Caco-2 (cell line): Measurements from ENCODE around the gene CYP24A1. TPM values are rescaled to one million over a fixed set of nuclear protein-coding genes. Genes with fewer than 3 reads are reported as not detected.

Source experiments
- BruUV-seq: library from RNA; stranded (reverse); fragments of 400-500 nt; replicated peaks from 2 replicates; lab custom pipeline; 2021; lab: Mats Ljungman, UMichigan
- CTCF ChIA-PET: fragments of 300-600 bp; sonication (Branson Sonifier 250); formaldehyde crosslinking; loops from one replicate; lab custom pipeline; 2022; ENCODE audit warnings: antibody characterized with exemption; lab: Charles Lee
- POLR2A ChIA-PET: fragments of 300-600 bp; sonication (Branson Sonifier 250); formaldehyde crosslinking; loops from one replicate; lab custom pipeline; 2022; ENCODE audit warnings: antibody characterized with exemption; lab: Charles Lee
- DNase-seq, 2 experiments: peaks; one replicate each; pipeline versions ENCODE4 v3.0.0 to v3.0.0-alpha.2; 2020 to 2022
- H3K27me3 ChIP-seq: replicated peaks from 2 replicates; pipeline ENCODE4 v1.6.0; 2011; ENCODE audit warnings: low read length; ENCODE audit not compliant: control insufficient read depth, insufficient read depth
- H3K36me3 ChIP-seq: 2 replicates; pipeline ENCODE4 v1.5.1; 2011; ENCODE audit warnings: low read length; ENCODE audit not compliant: control insufficient read depth, insufficient read depth
- H3K4me1 ChIP-seq: fragments of 250-450 bp; sonication (Bioruptor Pico); 2 replicates; pipeline ENCODE4 v1.5.1; 2020; ENCODE audit warnings: mild to moderate bottlenecking
- H3K4me3 ChIP-seq: 2 replicates; pipeline ENCODE4 v1.5.1; 2011; ENCODE audit warnings: low read depth, mild to moderate bottlenecking, control low read depth, low read length
- H3K9me3 ChIP-seq: fragments of 250-450 bp; sonication (Bioruptor Pico); 2 replicates; pipeline ENCODE4 v1.5.1; 2020; ENCODE audit warnings: mild to moderate bottlenecking, moderate library complexity
- H3K27ac Mint-ChIP-seq: one replicate; pipeline ENCODE4 v1.8.0; 2022; ENCODE audit warnings: mixed read lengths; ENCODE audit not compliant: unreplicated experiment
- H3K27me3 Mint-ChIP-seq: one replicate; pipeline ENCODE4 v1.8.0; 2022; ENCODE audit warnings: mixed read lengths; ENCODE audit not compliant: insufficient read depth, unreplicated experiment
- H3K36me3 Mint-ChIP-seq: one replicate; pipeline ENCODE4 v1.8.0; 2022; ENCODE audit warnings: mild to moderate bottlenecking, mixed read lengths; ENCODE audit not compliant: insufficient read depth, unreplicated experiment
- H3K4me1 Mint-ChIP-seq: one replicate; pipeline ENCODE4 v1.8.0; 2022; ENCODE audit warnings: low read depth, mixed read lengths; ENCODE audit not compliant: unreplicated experiment
- H3K4me3 Mint-ChIP-seq: one replicate; pipeline ENCODE4 v1.8.0; 2022; ENCODE audit warnings: mild to moderate bottlenecking, moderate library complexity, mixed read lengths; ENCODE audit not compliant: unreplicated experiment
- H3K9me3 Mint-ChIP-seq: one replicate; pipeline ENCODE4 v1.8.0; 2022; ENCODE audit warnings: mixed read lengths; ENCODE audit not compliant: unreplicated experiment
- CTCF ChIP-seq, 2 experiments: fragments of 200-600 bp in 1 of 2; IDR thresholded peaks; 1 replicate in 1 of 2; 2 replicates in 1 of 2; pipeline versions ENCODE4 v1.5.1 to v1.8.0; 2011 to 2022; ENCODE audit warnings: antibody characterized with exemption in 1 of 2, control low read depth in 1 of 2, inconsistent platforms in 1 of 2, low read depth in 1 of 2, low read length in 1 of 2, mild to moderate bottlenecking in 1 of 2, moderate library complexity in 1 of 2; ENCODE audit not compliant: insufficient read depth in 1 of 2, severe bottlenecking in 1 of 2, unreplicated experiment in 1 of 2
- intact Hi-C: fragments of 100-400 bp; cut with micrococcal nuclease; formaldehyde crosslinking; loops from one replicate; pipeline ENCODE4 v1.10.0; 2022; ENCODE audit not compliant: unreplicated experiment
- total RNA-seq: library from RNA; stranded (reverse); gene quantifications from 2 replicates; pipeline ENCODE4 v1.2.3, GENCODE V29; 2022

Gene CYP24A1
- total RNA-seq, 1 experiment from 2014 or later = 3.7 TPM

GRCh38 chr20:54204063-54204462 lies 30.3 kb upstream of the CYP24A1 start:
- no peaks in the 10 kb centered on the region for H3K9me3 Mint-ChIP-seq
- Histone ChIP-seq H3K4me3 (no peak overlapping the region), H3K9me3 (no peaks in the 10 kb centered on the region), H3K27me3 (no peaks in the 10 kb centered on the region; the same call in 1 of the 2 replicates), H3K4me1 (peaks cover 9% of the 10 kb centered on the region), H3K36me3 (no peaks in the 10 kb centered on the region)
- BruUV-seq = no TSS peak
- ChIA-PET POLR2A (no interaction called here), CTCF (interaction anchor here (0.6 to 1.9 kb wide), 2 partner anchors 106 to 107 kb away, joined by 3 to 4 read pairs; no protein-coding TSS in a partner anchor)
- no peak for TF ChIP-seq CTCF (IDR thresholded peaks at IDR 0.05; ENCODE audit: insufficient read depth in 1 of 2, low read depth in 1 of 2, low read length in 1 of 2, severe bottlenecking in 1 of 2, unreplicated experiment in 1 of 2)
- peaks cover 6% of the 10 kb centered on the region for H3K4me1 Mint-ChIP-seq
- intact Hi-C loops = no loop called here
- H3K27me3 Mint-ChIP-seq = peaks cover 4% of the 10 kb centered on the region
- H3K4me3 Mint-ChIP-seq = no peak overlapping the region
- H3K27ac Mint-ChIP-seq = no peak overlapping the region
- no peak for DNase-seq
- peaks cover 4% of the 10 kb centered on the region for H3K36me3 Mint-ChIP-seq

GRCh38 chr20:54203281-54203680 lies 29.5 kb upstream of the CYP24A1 start:
- Histone ChIP-seq H3K27me3 (no peaks in the 10 kb centered on the region; the same call in 1 of the 2 replicates), H3K36me3 (no peaks in the 10 kb centered on the region), H3K9me3 (no peaks in the 10 kb centered on the region), H3K4me1 (peaks cover 6% of the 10 kb centered on the region; the same call in 1 of the 2 replicates), H3K4me3 (no peak overlapping the region)
- no peak overlapping the region for H3K27ac Mint-ChIP-seq
- BruUV-seq = no TSS peak
- no peaks in the 10 kb centered on the region for H3K9me3 Mint-ChIP-seq
- H3K27me3 Mint-ChIP-seq = peaks cover 4% of the 10 kb centered on the region
- ChIA-PET POLR2A (no interaction called here), CTCF (interaction anchor here (0.6 to 1.9 kb wide), 2 partner anchors 105 to 106 kb away, joined by 3 to 4 read pairs; no protein-coding TSS in a partner anchor)
- H3K36me3 Mint-ChIP-seq = no peaks in the 10 kb centered on the region
- intact Hi-C loops = no loop called here
- no peaks in the 10 kb centered on the region for H3K4me1 Mint-ChIP-seq
- H3K4me3 Mint-ChIP-seq = no peak overlapping the region
- DNase-seq = no peak
- TF ChIP-seq CTCF (IDR thresholded peaks at IDR 0.05; ENCODE audit: insufficient read depth in 1 of 2, low read depth in 1 of 2, low read length in 1 of 2, severe bottlenecking in 1 of 2, unreplicated experiment in 1 of 2) = no peak

- DNase-seq = no peak
- H3K36me3 ChIP-seq = no peaks in the 10 kb centered on the region
- ChIA-PET POLR2A (no interaction called here), CTCF (interaction anchor here (0.6 to 6.0 kb wide), 7 partner anchors 95 to 422 kb away, joined by 3 to 84 read pairs (median 4); no protein-coding TSS in a partner anchor)
- H3K27me3 ChIP-seq = no peaks in the 10 kb centered on the region; the same call in 1 of the 2 replicates
- no peak overlapping the region for H3K27ac Mint-ChIP-seq
- H3K4me1 ChIP-seq = peaks cover 6% of the 10 kb centered on the region; the same call in 1 of the 2 replicates
- no peak for TF ChIP-seq CTCF (IDR thresholded peaks at IDR 0.05; ENCODE audit: insufficient read depth in 1 of 2, low read depth in 1 of 2, low read length in 1 of 2, severe bottlenecking in 1 of 2, unreplicated experiment in 1 of 2)
- intact Hi-C loops = no loop called here
- no peaks in the 10 kb centered on the region for H3K36me3 Mint-ChIP-seq
- no peaks in the 10 kb centered on the region for H3K9me3 Mint-ChIP-seq
- no TSS peak for BruUV-seq
- H3K4me3 Mint-ChIP-seq = no peak overlapping the region
- H3K27me3 Mint-ChIP-seq = peaks cover 4% of the 10 kb centered on the region
- H3K4me3 ChIP-seq = no peak overlapping the region
- no peaks in the 10 kb centered on the region for H3K9me3 ChIP-seq
- peaks cover under 1% of the 10 kb centered on the region for H3K4me1 Mint-ChIP-seq
Measured at GRCh38 chr20:54201268-54201846, 27.6 kb upstream of the CYP24A1 start.
